OCI-LY1 (cell line): ENCODE results near the gene KREMEN2.

ENCODE experiments used
- H2AFZ ChIP-seq: fragments of 200-600 bp; sonication (generic), shearing (Covaris generic); 2 replicates; pipeline ENCODE4 v1.6.0; 2014; ENCODE audit warnings: antibody characterized with exemption, mild to moderate bottlenecking, low read length
- H3F3A ChIP-seq: fragments of 200-600 bp; sonication (generic), shearing (Covaris generic); 2 replicates; pipeline ENCODE4 v1.6.0; 2014; ENCODE audit warnings: mild to moderate bottlenecking, antibody characterized with exemption, low read length, moderate library complexity; ENCODE audit not compliant: insufficient read depth
- H3K27ac ChIP-seq: fragments of 200-600 bp; sonication (generic); 2 replicates; pipeline ENCODE4 v1.5.1; 2014; ENCODE audit warnings: low read length, mixed run types, mild to moderate bottlenecking, low read depth; ENCODE audit not compliant: poor library complexity, severe bottlenecking
- H3K27me3 ChIP-seq: fragments of 200-600 bp; sonication (generic); 2 replicates; pipeline ENCODE4 v1.6.0; 2014; ENCODE audit warnings: antibody characterized with exemption, mild to moderate bottlenecking, low read length, moderate library complexity; ENCODE audit not compliant: insufficient read depth
- H3K36me3 ChIP-seq: fragments of 200-600 bp; sonication (generic); 2 replicates; pipeline ENCODE4 v1.6.1; 2014; ENCODE audit warnings: mild to moderate bottlenecking, antibody characterized with exemption, low read length, moderate library complexity, mixed read lengths; ENCODE audit not compliant: insufficient read depth
- H3K4me1 ChIP-seq: fragments of 200-600 bp; sonication (generic); 2 replicates; pipeline ENCODE4 v1.5.1; 2014; ENCODE audit warnings: mild to moderate bottlenecking, low read length, moderate library complexity; ENCODE audit not compliant: insufficient read depth, severe bottlenecking
- H3K4me2 ChIP-seq: fragments of 200-600 bp; sonication (generic), shearing (Covaris generic); 2 replicates; pipeline ENCODE4 v1.6.1; 2014; ENCODE audit warnings: low read length
- H3K4me3 ChIP-seq: fragments of 200-600 bp; sonication (generic); 2 replicates; pipeline ENCODE4 v1.5.1; 2014; ENCODE audit warnings: low read length, low read depth, mild to moderate bottlenecking, mixed read lengths; ENCODE audit not compliant: poor library complexity, severe bottlenecking
- H3K79me2 ChIP-seq: fragments of 200-600 bp; shearing (Covaris generic); 2 replicates; pipeline ENCODE4 v1.6.1; 2016; ENCODE audit warnings: mixed run types, low read length, mixed read lengths; ENCODE audit not compliant: insufficient read depth
- H3K9ac ChIP-seq: fragments of 200-600 bp; sonication (generic), shearing (Covaris generic); 2 replicates; pipeline ENCODE4 v1.6.1; 2014; ENCODE audit warnings: mild to moderate bottlenecking, low read length, mixed read lengths
- H3K9me2 ChIP-seq: fragments of 200-600 bp; sonication (generic), shearing (Covaris generic); 2 replicates; pipeline ENCODE4 v1.6.1; 2014; ENCODE audit warnings: low read depth, mild to moderate bottlenecking, low read length, mixed read lengths
- H3K9me3 ChIP-seq: fragments of 200-600 bp; shearing (Covaris generic); 2 replicates; pipeline ENCODE4 v1.6.1; 2014; ENCODE audit warnings: low read length, mixed read lengths
- H4K20me1 ChIP-seq: fragments of 200-600 bp; sonication (generic), shearing (Covaris generic); 2 replicates; pipeline ENCODE4 v1.6.0; 2016; ENCODE audit warnings: mild to moderate bottlenecking, low read length; ENCODE audit not compliant: insufficient read depth
- CTCF ChIP-seq: fragments of 200-600 bp; sonication (generic), shearing (Covaris generic); IDR thresholded peaks from 2 replicates; pipeline ENCODE4 v1.5.1; 2017; ENCODE audit warnings: mild to moderate bottlenecking, antibody characterized with exemption, low read length, moderate library complexity, mixed read lengths
- EZH2 ChIP-seq: fragments of 200-600 bp; sonication (generic), shearing (Covaris generic); IDR thresholded peaks from 2 replicates; pipeline ENCODE4 v1.8.0; 2017; ENCODE audit warnings: borderline replicate concordance, mixed run types, mild to moderate bottlenecking, antibody characterized with exemption, low read length, moderate library complexity, mixed read lengths

Gene KREMEN2

GRCh38 chr16:2923481-2923880 is 40.6 kb upstream of the KREMEN2 start:
- Histone ChIP-seq H3K4me2 (no peak overlapping the region), H3K9me3 (no peaks in the 10 kb centered on the region), H3K79me2 (no peaks in the 10 kb centered on the region), H3K9me2 (no peaks in the 10 kb centered on the region), H3F3A (no peaks in the 10 kb centered on the region), H2AFZ (no peak overlapping the region), H3K27ac (no peak overlapping the region), H4K20me1 (no peaks in the 10 kb centered on the region), H3K9ac (no peak overlapping the region), H3K36me3 (peaks cover 9% of the 10 kb centered on the region; the same call in 1 of the 2 replicates), H3K4me3 (no peak overlapping the region), H3K4me1 (peaks cover 4% of the 10 kb centered on the region), H3K27me3 (no peaks in the 10 kb centered on the region)
- TF ChIP-seq EZH2 = no peak
- no peak for TF ChIP-seq CTCF

GRCh38 chr16:2924901-2925755 is 38.9 kb upstream of the KREMEN2 start:
- Histone ChIP-seq H3K27me3 (no peaks in the 10 kb centered on the region), H3K4me3 (no peak overlapping the region), H3K79me2 (no peaks in the 10 kb centered on the region), H3K9me2 (no peaks in the 10 kb centered on the region), H3K4me1 (peaks cover 4% of the 10 kb centered on the region), H3K27ac (no peak overlapping the region), H3K4me2 (no peak overlapping the region), H2AFZ (no peak overlapping the region), H3K36me3 (peaks cover 9% of the 10 kb centered on the region; the same call in 1 of the 2 replicates), H3K9me3 (no peaks in the 10 kb centered on the region), H4K20me1 (no peaks in the 10 kb centered on the region), H3F3A (no peaks in the 10 kb centered on the region), H3K9ac (no peak overlapping the region)
- TF ChIP-seq CTCF (no peak), EZH2 (no peak)

- Histone ChIP-seq H3K79me2 (no peaks in the 10 kb centered on the region), H3K27ac (no peak overlapping the region), H3F3A (no peaks in the 10 kb centered on the region), H3K36me3 (peaks cover 6% of the 10 kb centered on the region; the same call in 1 of the 2 replicates), H2AFZ (no peak overlapping the region), H3K9me2 (no peaks in the 10 kb centered on the region), H4K20me1 (no peaks in the 10 kb centered on the region), H3K9ac (no peak overlapping the region), H3K27me3 (no peaks in the 10 kb centered on the region), H3K4me1 (peaks cover 4% of the 10 kb centered on the region), H3K9me3 (no peaks in the 10 kb centered on the region), H3K4me3 (no peak overlapping the region), H3K4me2 (no peak overlapping the region)
- TF ChIP-seq CTCF = no peak
- no peak for TF ChIP-seq EZH2
Measured at GRCh38 chr16:2925951-2926649, 38.0 kb upstream of the KREMEN2 start.
